K562 (cell line): ENCODE measurements around the gene PRDM16. TPM values are rescaled to one million over a fixed set of nuclear protein-coding genes. Genes with fewer than 3 reads are reported as not detected.

Experiments used
- ATAC-seq: fragments of 200-7000 bp; cut with Tn5 transposase; 3 replicates; pipeline ENCODE4 v1.9.1; 2020; ENCODE audit warnings: moderate library complexity
- BruUV-seq: library from RNA; stranded (reverse); fragments of 400-500 nt; replicated peaks from 2 replicates; lab custom pipeline; 2021; lab: Mats Ljungman, UMichigan
- CTCF ChIA-PET: fragments of 300-600 bp; formaldehyde crosslinking; extraction: SDS; loops from one replicate; lab custom pipeline; 2021; ENCODE audit warnings: low intra/inter-chr PET ratio; lab: Yijun Ruan, JAX
- POLR2A ChIA-PET: fragments of 300-600, 350-650 bp; sonication (Branson Sonifier 250); formaldehyde crosslinking; extraction: SDS; loops from one replicate; lab custom pipeline; 2021; ENCODE audit warnings: antibody characterized with exemption, inconsistent platforms; lab: Yijun Ruan, JAX
- DNase-seq, 4 experiments: peaks; one replicate each; pipeline versions ENCODE4 v3.0.0 to v3.0.0-alpha.2; 2011 to 2018; ENCODE audit warnings: low spot score in 3 of 4, mixed read lengths in 3 of 4; ENCODE audit errors: extremely low read depth in 1 of 4
- FAIRE-seq: peaks from 2 replicates; lab custom pipeline; 2011; peaks lifted over from hg19 to GRCh38; lab: Jason Lieb, UNC
- H2AFZ ChIP-seq: 2 replicates; pipeline ENCODE4 v1.6.0; 2011; ENCODE audit warnings: low read depth, low read length, control low read depth, inconsistent platforms
- H3K27ac ChIP-seq: fragments of 200-600 bp; 3 replicates; pipeline ENCODE4 v1.8.0; 2011; ENCODE audit warnings: low read depth, mild to moderate bottlenecking, control low read depth, inconsistent platforms, low read length, moderate library complexity, mixed read lengths; ENCODE audit errors: extremely low read depth
- H3K27me3 ChIP-seq, 2 experiments: fragments of 300-600 bp in 1 of 2; 2 replicates in 1 of 2; 3 replicates in 1 of 2; pipeline versions ENCODE4 v1.6.0 to v1.8.0; 2011; ENCODE audit warnings: inconsistent platforms in 2 of 2, low read length in 2 of 2, mild to moderate bottlenecking in 1 of 2, mixed read lengths in 1 of 2, moderate library complexity in 1 of 2; ENCODE audit not compliant: control insufficient read depth in 2 of 2, insufficient read depth in 2 of 2
- H3K36me3 ChIP-seq: fragments of 300-600 bp; 3 replicates; pipeline ENCODE4 v1.8.0; 2011; ENCODE audit warnings: mild to moderate bottlenecking, low read length, inconsistent platforms; ENCODE audit not compliant: control insufficient read depth, insufficient read depth
- H3K4me1 ChIP-seq, 2 experiments: fragments of 200-600 bp in 1 of 2; replicated peaks in 1 of 2; 2 replicates in 1 of 2; 3 replicates in 1 of 2; pipeline versions ENCODE4 v1.5.1 to v1.8.0; 2011; ENCODE audit warnings: inconsistent platforms in 2 of 2, low read length in 2 of 2, mild to moderate bottlenecking in 1 of 2, mixed read lengths in 1 of 2, moderate library complexity in 1 of 2; ENCODE audit not compliant: control insufficient read depth in 2 of 2, insufficient read depth in 2 of 2
- H3K4me2 ChIP-seq: 2 replicates; pipeline ENCODE4 v1.6.1; 2011; ENCODE audit warnings: low read length, control low read depth, inconsistent platforms, mixed read lengths; ENCODE audit not compliant: insufficient read depth
- H3K4me3 ChIP-seq: fragments of 200-600 bp; sonication (generic), shearing (Covaris generic); 2 replicates; pipeline ENCODE4 v1.5.1; 2016; ENCODE audit warnings: control low read depth, inconsistent platforms
- H3K79me2 ChIP-seq: fragments of 200-600 bp; 3 replicates; pipeline ENCODE4 v1.8.0; 2011; ENCODE audit warnings: low read length, inconsistent platforms; ENCODE audit not compliant: control insufficient read depth, insufficient read depth
- H3K9ac ChIP-seq, 2 experiments: 2 replicates each; pipeline versions ENCODE4 v1.6.0 to v1.6.1; 2011; ENCODE audit warnings: low read depth in 2 of 2, low read length in 2 of 2, control low read depth in 1 of 2, inconsistent platforms in 1 of 2, mild to moderate bottlenecking in 1 of 2, mixed read lengths in 1 of 2; ENCODE audit not compliant: insufficient read depth in 1 of 2
- H3K9me1 ChIP-seq: one replicate; pipeline ENCODE4 v1.6.0; 2011; ENCODE audit warnings: inconsistent platforms, mild to moderate bottlenecking, low read length, moderate library complexity; ENCODE audit not compliant: control insufficient read depth, insufficient read depth
- H3K9me3 ChIP-seq: replicated peaks from 2 replicates; pipeline ENCODE4 v1.5.1; 2011; ENCODE audit warnings: low read depth, low read length, inconsistent platforms; ENCODE audit not compliant: control insufficient read depth, insufficient read depth
- H4K20me1 ChIP-seq: replicated peaks from 2 replicates; pipeline ENCODE4 v1.6.1; 2011; ENCODE audit warnings: low read length, inconsistent platforms, mixed read lengths; ENCODE audit not compliant: control insufficient read depth, insufficient read depth
- ATF3 ChIP-seq, 2 experiments: fragments of 450-650 bp in 1 of 2; sonication (generic) in 1 of 2; formaldehyde crosslinking in 1 of 2; IDR thresholded peaks in 1 of 2; conservative IDR thresholded peaks in 1 of 2; 2 replicates each; pipeline versions ENCODE4 v1.6.1 to v1.8.1; 2016 to 2023; ENCODE audit warnings: mild to moderate bottlenecking in 2 of 2, moderate library complexity in 2 of 2, inconsistent platforms in 1 of 2, missing genetic modification reagents in 1 of 2
- CREM ChIP-seq: IDR thresholded peaks from 2 replicates; pipeline ENCODE4 v1.6.1; 2014; ENCODE audit warnings: antibody characterized with exemption, low read depth
- ELF4 ChIP-seq: fragments of 450-650 bp; formaldehyde crosslinking; IDR thresholded peaks from 2 replicates; pipeline ENCODE4 v1.4.0; 2022; ENCODE audit warnings: missing genetic modification characterization
- EP400 ChIP-seq: fragments of 450-650 bp; IDR thresholded peaks from 2 replicates; pipeline ENCODE4 v1.6.1; 2017; ENCODE audit warnings: antibody characterized with exemption, mild to moderate bottlenecking, moderate library complexity
- KLF10 ChIP-seq: fragments of 250-450 bp; sonication (Bioruptor Pico); IDR thresholded peaks from 2 replicates; pipeline ENCODE4 v1.6.1; 2021; ENCODE audit warnings: matching md5 sums
- MITF ChIP-seq: IDR thresholded peaks from 2 replicates; pipeline ENCODE4 v1.6.1; 2014; ENCODE audit warnings: antibody characterized with exemption
- MNT ChIP-seq, 2 experiments: fragments of 450-650 bp; conservative IDR thresholded peaks; 2 replicates each; pipeline ENCODE4 v1.6.1; 2017; ENCODE audit warnings: mild to moderate bottlenecking in 2 of 2, moderate library complexity in 2 of 2
- SMAD1 ChIP-seq: fragments of 150-350 bp; IDR thresholded peaks from 2 replicates; pipeline ENCODE4 v1.6.1; 2014; ENCODE audit warnings: low read length, low read depth; ENCODE audit not compliant: partially characterized antibody
- TGIF2 ChIP-seq: sonication (generic); formaldehyde crosslinking; IDR thresholded peaks from 2 replicates; pipeline ENCODE4 v1.8.1; 2022; ENCODE audit warnings: mild to moderate bottlenecking, missing genetic modification reagents, moderate library complexity
- THRB ChIP-seq: fragments of 450-650 bp; formaldehyde crosslinking; conservative IDR thresholded peaks from 2 replicates; pipeline ENCODE4 v1.4.0; 2022; ENCODE audit warnings: mild to moderate bottlenecking, missing genetic modification characterization
- ZNF197 ChIP-seq: fragments of 200-800 bp; sonication (Bioruptor generic); IDR thresholded peaks from 2 replicates; pipeline ENCODE4 v1.6.1; 2016; ENCODE audit warnings: low read depth, missing genetic modification characterization, missing compliant biosample characterization
- ZNF324 ChIP-seq: fragments of 250-450 bp; sonication (Bioruptor Pico); IDR thresholded peaks from 2 replicates; pipeline ENCODE4 v1.4.0; 2020; ENCODE audit warnings: mild to moderate bottlenecking
- ZNF395 ChIP-seq: fragments of 200-800 bp; sonication (Bioruptor generic); IDR thresholded peaks from 2 replicates; pipeline ENCODE4 v1.6.1; 2017; ENCODE audit warnings: missing genetic modification characterization, missing compliant biosample characterization
- WGBS: fragments of 100-300 bp; shearing (Covaris generic); methylation state at CpG from one replicate; pipeline ENCODE4 v1.1.6; 2016; ENCODE audit warnings: low coverage, mixed read lengths; ENCODE audit not compliant: insufficient coverage; ENCODE audit errors: missing lambda C conversion rate; 5-methylcytosine and 5-hydroxymethylcytosine counted together
- in situ Hi-C: fragments of 300-500 bp; cut with MboI; formaldehyde crosslinking; loops from 4 replicates; pipeline ENCODE4 v1.15.0; 2018; ENCODE audit warnings: inconsistent platforms, mixed read lengths
- intact Hi-C: fragments of 100-400 bp; cut with micrococcal nuclease; formaldehyde crosslinking; loops from 2 replicates; pipeline ENCODE4 v1.14.2; 2022
- polyA plus RNA-seq, 8 experiments: library from polyadenylated mRNA; depleted of rRNA in 4 of 8; stranded (reverse) in 5 of 8; unstranded in 3 of 8; fragments of >200 nt; fragmentation: Nextera tagmentation in 2 of 8; fragmentation: Illumina TruSeq in 1 of 8; extraction: Ambion mirVana in 2 of 8; extraction: Trizol in 1 of 8; gene quantifications; 2 replicates each; pipeline versions ENCODE4 v1.2.1 to v1.2.3, GENCODE V29; 2011 to 2014; ENCODE audit warnings: inconsistent platforms in 1 of 8, missing spikeins in 1 of 8
- total RNA-seq, 7 experiments: library from RNA; depleted of rRNA in 6 of 7; stranded (reverse); fragments of >200 nt in 6 of 7; fragmentation: Illumina TruSeq in 2 of 7; extraction: Trizol in 2 of 7; gene quantifications; 2 replicates each; pipeline versions ENCODE4 v1.2.1 to v1.2.3, GENCODE V29; 2011 to 2021; ENCODE audit warnings: low replicate concordance in 1 of 7

Gene PRDM16
- total and polyA plus RNA-seq, 9 of the 15 experiments (the other 6 are each of a cell fraction or from before 2014, with no cell fraction given), result 0.10 to 0.27 TPM; not detected in 7

GRCh38 chr1:3276341-3276800 is 207.4 kb downstream of the PRDM16 start (continued):
- TF ChIP-seq MNT (conservative IDR thresholded peaks at IDR 0.05), result no peak
- no peak for TF ChIP-seq TGIF2 (CRISPR knock-in tag)
- TF ChIP-seq MITF, result no peak

- ChIA-PET CTCF (no interaction called here), POLR2A (interaction anchor here (0.5 kb wide), 1 partner anchor 18 kb away, joined by 3 read pairs; no protein-coding TSS in a partner anchor)
- no peaks in the 10 kb centered on the region for H3K79me2 ChIP-seq
- no peaks in the 10 kb centered on the region for H3K9me1 ChIP-seq
- DNase-seq (no peak), ATAC-seq (no peak), FAIRE-seq (no peak)
- no peak overlapping the region for H2AFZ ChIP-seq
- H3K4me2 ChIP-seq, result no peak overlapping the region
- H4K20me1 ChIP-seq, result peaks cover 28% of the 10 kb centered on the region
- in situ Hi-C loops (no loop called here), intact Hi-C loops (no loop called here)
- H3K27ac ChIP-seq, result no peak overlapping the region
- 0% methylated on average over 15 of the region's 15 CpGs for WGBS
- H3K4me1 ChIP-seq, result no peaks in the 10 kb centered on the region; a peak in 1 of 5 replicates
- BruUV-seq, result no TSS peak
- H3K27me3 ChIP-seq, result peaks cover 12 to 80% of the 10 kb centered on the region in 2 experiments; a peak in 4 of 5 replicates
- H3K9ac ChIP-seq, result no peak overlapping the region
- no peaks in the 10 kb centered on the region for H3K9me3 ChIP-seq
- H3K4me3 ChIP-seq, result no peak overlapping the region
- H3K36me3 ChIP-seq, result no peaks in the 10 kb centered on the region
- no peak for TF ChIP-seq ZNF395 (CRISPR knock-in tag)
- TF ChIP-seq KLF10, result no peak
- TF ChIP-seq ELF4 (CRISPR knock-in tag), result no peak
- no peak for TF ChIP-seq ZNF324 (CRISPR knock-in tag)
- TF ChIP-seq CREM, result no peak
- TF ChIP-seq EP400, result no peak
- TF ChIP-seq ATF3 (IDR thresholded peaks at IDR 0.05), result no peak
- TF ChIP-seq ATF3 (CRISPR knock-in tag; conservative IDR thresholded peaks at IDR 0.05), result no peak
- TF ChIP-seq SMAD1, result no peak
- TF ChIP-seq THRB, result no peak
- TF ChIP-seq ZNF197 (CRISPR knock-in tag), result no peak
Observed at GRCh38 chr1:3277011-3277471, 208.0 kb downstream of the PRDM16 start.
